ENCODE measurements around the gene ASB8.
"Not testable (repeated sequence)": the region's sequence is repeated elsewhere in the genome, so short reads cannot be mapped to it uniquely, and the experiment has no call there.

Gene ASB8

GRCh38 chr12:48131517-48131916 lies 25.8 kb downstream of the ASB8 start:
- no peak for DNase-seq

GRCh38 chr12:48129376-48129775 lies 27.9 kb downstream of the ASB8 start:
- DNase-seq, result no peak

- DNase-seq, result no peak
These were observed 28.5 kb downstream of the ASB8 start for GRCh38 chr12:48128800-48129199.

- no peak for DNase-seq
These were observed 30.2 kb downstream of the ASB8 start for GRCh38 chr12:48126953-48127630.

GRCh38 chr12:48125985-48126384 lies 31.3 kb downstream of the ASB8 start:
- no peak for DNase-seq

GRCh38 chr12:48125542-48125941 lies 31.8 kb downstream of the ASB8 start:
- DNase-seq, result not testable (repeated sequence)

GRCh38 chr12:48123169-48123568 lies 34.1 kb downstream of the ASB8 start:
- no peak for DNase-seq

- DNase-seq, result no peak
These were observed 35.1 kb downstream of the ASB8 start for GRCh38 chr12:48122065-48122834.

- DNase-seq, result no peak
These were observed 35.8 kb downstream of the ASB8 start for GRCh38 chr12:48121522-48121921.

- no peak for DNase-seq
These were observed 37.5 kb downstream of the ASB8 start for GRCh38 chr12:48119834-48120195.

- peak; percentile 31 for DNase-seq
These were observed 38.1 kb downstream of the ASB8 start, which contains the start of gene PFKM for GRCh38 chr12:48119078-48119833. Gene PFKM, plus strand, starts transcription at chr12:48119364. Its CDS starts 3,411 bp downstream, at chr12:48122775.

GRCh38 chr12:48118284-48118871 lies 38.9 kb downstream of the ASB8 start:
- DNase-seq, result no peak

GRCh38 chr12:48115957-48116356 lies 41.4 kb downstream of the ASB8 start:
- no peak for DNase-seq

GRCh38 chr12:48111312-48111693 lies 46.0 kb downstream of the ASB8 start:
- DNase-seq, result not testable (repeated sequence)

GRCh38 chr12:48110691-48111311 lies 46.5 kb downstream of the ASB8 start:
- DNase-seq, result no peak

- DNase-seq, result no peak
These were observed 47.9 kb downstream of the ASB8 start for GRCh38 chr12:48109424-48109823.

- DNase-seq, result no peak
These were observed 50.4 kb downstream of the ASB8 start for GRCh38 chr12:48106681-48107613.

- DNase-seq, result peak; percentile 81
These were observed 51.2 kb downstream of the ASB8 start, which contains the start of gene SENP1 for GRCh38 chr12:48105867-48106680. Gene SENP1, minus strand, starts transcription at chr12:48106079. Its CDS starts 4,607 bp downstream, at chr12:48101472.

GRCh38 chr12:48105321-48105866 lies 51.9 kb downstream of the ASB8 start:
- no peak for DNase-seq

GRCh38 chr12:48104531-48104930 lies 52.8 kb downstream of the ASB8 start:
- no peak for DNase-seq
